ENCODE data around the gene KRTAP4-7.

- no peak for TF ChIP-seq CTCF (IDR thresholded peaks at IDR 0.05)
- no peak for TF ChIP-seq POLR2A (IDR thresholded peaks at IDR 0.05)
Measured at GRCh38 chr17:41098042-41098441, 14.1 kb downstream of the KRTAP4-7 start, which contains the start of gene KRTAP4-8.
